Measurements from ENCODE around the gene FSTL4. TPM values are rescaled to one million over a fixed set of nuclear protein-coding genes. Genes with fewer than 3 reads are reported as not detected.

Gene FSTL4
- total RNA-seq, 2 donors from 2014 or later, result 4.4 to 5.5 TPM

GRCh38 chr5:133478199-133478985 is 133.9 kb downstream of the FSTL4 start:
- Mint-ChIP-seq H3K36me3 (ENCODE audit: low read depth) (no peaks in the 10 kb centered on the region), H3K4me3 (no peak overlapping the region), H3K27ac (no peak overlapping the region), H3K4me1 (peaks cover 16% of the 10 kb centered on the region), H3K9me3 (no peaks in the 10 kb centered on the region), H3K27me3 (ENCODE audit: insufficient read depth) (peaks cover 8% of the 10 kb centered on the region)
- H3K9me3 ChIP-seq (ENCODE audit: control insufficient read depth, low read length), result no peaks in the 10 kb centered on the region
- WGBS, 2 experiments (ENCODE audit: insufficient coverage in 1 of 2, insufficient read length in 1 of 2), result 80 to 93% methylated on average over 4 to 9 of the region's 10 CpGs
- H3K9ac ChIP-seq (ENCODE audit: extremely low read depth, low read length, poor library complexity, severe bottlenecking), result no peak overlapping the region
- no peak for TF ChIP-seq CTCF (conservative IDR thresholded peaks at IDR 0.05)
- H3K4me1 ChIP-seq (ENCODE audit: control insufficient read depth, insufficient read depth, low read length), result no peaks in the 10 kb centered on the region
- no peaks in the 10 kb centered on the region for H3K36me3 ChIP-seq (ENCODE audit: control insufficient read depth, insufficient read depth, low read length)
- no peak overlapping the region for H3K27ac ChIP-seq (ENCODE audit: low read depth, low read length)
- DNase-seq, result no peak
- H3K27me3 ChIP-seq (ENCODE audit: control insufficient read depth, insufficient read depth, low read length, poor library complexity, severe bottlenecking), result no peaks in the 10 kb centered on the region
- H3K4me3 ChIP-seq (ENCODE audit: low read length), result no peak overlapping the region

GRCh38 chr5:133475986-133476385 is 136.4 kb downstream of the FSTL4 start:
- Histone ChIP-seq H3K4me3 (ENCODE audit: low read length) (no peak overlapping the region), H3K9ac (ENCODE audit: extremely low read depth, low read length, poor library complexity, severe bottlenecking) (no peak overlapping the region), H3K36me3 (ENCODE audit: control insufficient read depth, insufficient read depth, low read length) (no peaks in the 10 kb centered on the region), H3K27ac (ENCODE audit: low read depth, low read length) (no peak overlapping the region), H3K27me3 (ENCODE audit: control insufficient read depth, insufficient read depth, low read length, poor library complexity, severe bottlenecking) (no peaks in the 10 kb centered on the region), H3K4me1 (ENCODE audit: control insufficient read depth, insufficient read depth, low read length) (no peaks in the 10 kb centered on the region), H3K9me3 (ENCODE audit: control insufficient read depth, low read length) (no peaks in the 10 kb centered on the region)
- Mint-ChIP-seq H3K9me3 (no peaks in the 10 kb centered on the region), H3K36me3 (ENCODE audit: low read depth) (no peaks in the 10 kb centered on the region), H3K27ac (no peak overlapping the region), H3K4me3 (no peak overlapping the region), H3K27me3 (ENCODE audit: insufficient read depth) (peaks cover 8% of the 10 kb centered on the region), H3K4me1 (peaks cover 22% of the 10 kb centered on the region)
- no peak for DNase-seq
- 88 to 95% methylated on average over 5 to 7 of the region's 7 CpGs for WGBS, 2 experiments (ENCODE audit: insufficient coverage in 1 of 2, insufficient read length in 1 of 2)
- no peak for TF ChIP-seq CTCF (conservative IDR thresholded peaks at IDR 0.05)

- peak; percentile 28 for DNase-seq
- TF ChIP-seq CTCF (conservative IDR thresholded peaks at IDR 0.05), result no peak
- Mint-ChIP-seq H3K27me3 (ENCODE audit: insufficient read depth) (peaks cover 8% of the 10 kb centered on the region), H3K4me1 (peaks cover 22% of the 10 kb centered on the region), H3K36me3 (ENCODE audit: low read depth) (no peaks in the 10 kb centered on the region), H3K27ac (no peak overlapping the region), H3K9me3 (no peaks in the 10 kb centered on the region), H3K4me3 (no peak overlapping the region)
- WGBS, 2 experiments (ENCODE audit: insufficient coverage in 1 of 2, insufficient read length in 1 of 2), result 84 to 90% methylated on average over 8 to 20 of the region's 20 CpGs
- no peak overlapping the region for H3K9ac ChIP-seq (ENCODE audit: extremely low read depth, low read length, poor library complexity, severe bottlenecking)
- H3K4me3 ChIP-seq (ENCODE audit: low read length), result no peak overlapping the region
- no peaks in the 10 kb centered on the region for H3K27me3 ChIP-seq (ENCODE audit: control insufficient read depth, insufficient read depth, low read length, poor library complexity, severe bottlenecking)
- H3K9me3 ChIP-seq (ENCODE audit: control insufficient read depth, low read length), result no peaks in the 10 kb centered on the region
- H3K4me1 ChIP-seq (ENCODE audit: control insufficient read depth, insufficient read depth, low read length), result no peaks in the 10 kb centered on the region
- no peak overlapping the region for H3K27ac ChIP-seq (ENCODE audit: low read depth, low read length)
- H3K36me3 ChIP-seq (ENCODE audit: control insufficient read depth, insufficient read depth, low read length), result no peaks in the 10 kb centered on the region
Measured at GRCh38 chr5:133474851-133475590, 137.3 kb downstream of the FSTL4 start.
